HL-60 (cell line): ENCODE results near the gene COTL1.

ENCODE experiments used
- DNase-seq, 2 experiments: peaks; one replicate each; pipeline ENCODE4 v3.0.0-alpha.2; 2010 to 2020; ENCODE audit warnings: low read depth in 1 of 2, low spot score in 1 of 2
- H3K27ac ChIP-seq: fragments of 250-450 bp; sonication (Bioruptor Pico); replicated peaks from 2 replicates; pipeline ENCODE4 v1.5.1; 2020; ENCODE audit warnings: mild to moderate bottlenecking, moderate library complexity
- H3K27me3 ChIP-seq: fragments of 250-450 bp; sonication (Bioruptor Pico); 2 replicates; pipeline ENCODE4 v1.5.1; 2021; ENCODE audit warnings: mild to moderate bottlenecking, moderate library complexity; ENCODE audit not compliant: insufficient read depth, poor library complexity, severe bottlenecking
- H3K4me3 ChIP-seq: replicated peaks from 2 replicates; pipeline ENCODE4 v1.5.1; 2011; ENCODE audit warnings: mild to moderate bottlenecking, control low read depth, low read length; ENCODE audit not compliant: insufficient read depth
- GABPA ChIP-seq: IDR thresholded peaks from 2 replicates; pipeline ENCODE4 v1.6.1; 2012; ENCODE audit warnings: low read depth
- POLR2AphosphoS5 ChIP-seq: IDR thresholded peaks from 2 replicates; pipeline ENCODE4 v1.6.1; 2012; ENCODE audit warnings: low read depth
- SPI1 ChIP-seq: IDR thresholded peaks from 2 replicates; pipeline ENCODE4 v1.6.1; 2012; ENCODE audit warnings: low read depth, mild to moderate bottlenecking, borderline replicate concordance
- TF ChIP-seq, protein P1 (sequence below): IDR thresholded peaks from 2 replicates; pipeline ENCODE4 v1.6.1; 2012; ENCODE audit warnings: low read depth; ENCODE audit not compliant: insufficient replicate concordance
- TF ChIP-seq, protein P2 (sequence below): IDR thresholded peaks from one replicate; pipeline ENCODE4 v1.5.1; 2011; ENCODE audit warnings: low read length, control low read depth, inconsistent platforms; ENCODE audit not compliant: insufficient read depth

The COTL1 gene

DNA sequence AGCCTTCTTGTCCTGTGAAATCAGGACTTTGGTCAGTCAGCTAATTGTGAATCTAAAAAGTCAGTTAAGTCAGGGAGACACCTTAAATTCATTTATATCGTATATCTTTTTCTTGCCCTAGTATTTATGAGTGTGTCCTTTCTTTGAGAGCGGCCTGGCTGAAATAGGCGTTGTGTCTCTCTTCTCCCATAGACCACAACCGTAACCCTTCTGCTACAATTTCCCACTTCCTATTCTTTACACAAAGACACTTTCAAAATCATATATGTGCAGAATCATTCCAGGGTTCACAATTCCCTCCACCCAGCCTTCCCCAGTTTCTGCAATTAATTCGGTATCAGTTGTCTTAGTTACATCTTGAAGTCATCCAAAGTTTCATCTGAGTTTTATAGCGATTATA lies 14.0 kb upstream of the COTL1 start:
- Histone ChIP-seq H3K4me3 (no peak overlapping the region), H3K27me3 (no peaks in the 10 kb centered on the region), H3K27ac (peak overlapping the region; percentile 15)
- TF ChIP-seq GABPA = no peak
- TF ChIP-seq SPI1 = peak; percentile 73
- DNase-seq = peak in 1 of 2 experiments; percentile 25

DNA sequence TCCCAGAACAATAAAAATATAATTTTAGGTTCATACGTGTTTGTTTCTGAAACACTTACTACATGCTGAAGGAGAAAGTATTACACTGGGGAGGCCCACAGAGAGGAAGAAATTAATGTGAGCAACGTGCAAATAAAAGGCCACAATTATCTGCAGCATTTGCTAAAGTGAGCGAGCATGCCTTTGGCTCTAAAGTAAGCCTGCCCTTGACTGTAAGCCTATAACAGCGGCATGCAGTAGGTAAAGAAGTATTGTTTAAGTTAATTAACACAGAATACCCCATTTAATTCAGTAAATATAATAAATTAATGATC lies 13.2 kb upstream of the COTL1 start:
- DNase-seq = no peak
- no peaks in the 10 kb centered on the region for H3K27me3 ChIP-seq
- H3K4me3 ChIP-seq = no peak overlapping the region
- no peak overlapping the region for H3K27ac ChIP-seq
- TF ChIP-seq, protein P1, sequence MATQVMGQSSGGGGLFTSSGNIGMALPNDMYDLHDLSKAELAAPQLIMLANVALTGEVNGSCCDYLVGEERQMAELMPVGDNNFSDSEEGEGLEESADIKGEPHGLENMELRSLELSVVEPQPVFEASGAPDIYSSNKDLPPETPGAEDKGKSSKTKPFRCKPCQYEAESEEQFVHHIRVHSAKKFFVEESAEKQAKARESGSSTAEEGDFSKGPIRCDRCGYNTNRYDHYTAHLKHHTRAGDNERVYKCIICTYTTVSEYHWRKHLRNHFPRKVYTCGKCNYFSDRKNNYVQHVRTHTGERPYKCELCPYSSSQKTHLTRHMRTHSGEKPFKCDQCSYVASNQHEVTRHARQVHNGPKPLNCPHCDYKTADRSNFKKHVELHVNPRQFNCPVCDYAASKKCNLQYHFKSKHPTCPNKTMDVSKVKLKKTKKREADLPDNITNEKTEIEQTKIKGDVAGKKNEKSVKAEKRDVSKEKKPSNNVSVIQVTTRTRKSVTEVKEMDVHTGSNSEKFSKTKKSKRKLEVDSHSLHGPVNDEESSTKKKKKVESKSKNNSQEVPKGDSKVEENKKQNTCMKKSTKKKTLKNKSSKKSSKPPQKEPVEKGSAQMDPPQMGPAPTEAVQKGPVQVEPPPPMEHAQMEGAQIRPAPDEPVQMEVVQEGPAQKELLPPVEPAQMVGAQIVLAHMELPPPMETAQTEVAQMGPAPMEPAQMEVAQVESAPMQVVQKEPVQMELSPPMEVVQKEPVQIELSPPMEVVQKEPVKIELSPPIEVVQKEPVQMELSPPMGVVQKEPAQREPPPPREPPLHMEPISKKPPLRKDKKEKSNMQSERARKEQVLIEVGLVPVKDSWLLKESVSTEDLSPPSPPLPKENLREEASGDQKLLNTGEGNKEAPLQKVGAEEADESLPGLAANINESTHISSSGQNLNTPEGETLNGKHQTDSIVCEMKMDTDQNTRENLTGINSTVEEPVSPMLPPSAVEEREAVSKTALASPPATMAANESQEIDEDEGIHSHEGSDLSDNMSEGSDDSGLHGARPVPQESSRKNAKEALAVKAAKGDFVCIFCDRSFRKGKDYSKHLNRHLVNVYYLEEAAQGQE = no peak
- TF ChIP-seq GABPA = no peak
- TF ChIP-seq SPI1 = no peak
- TF ChIP-seq, protein P2, sequence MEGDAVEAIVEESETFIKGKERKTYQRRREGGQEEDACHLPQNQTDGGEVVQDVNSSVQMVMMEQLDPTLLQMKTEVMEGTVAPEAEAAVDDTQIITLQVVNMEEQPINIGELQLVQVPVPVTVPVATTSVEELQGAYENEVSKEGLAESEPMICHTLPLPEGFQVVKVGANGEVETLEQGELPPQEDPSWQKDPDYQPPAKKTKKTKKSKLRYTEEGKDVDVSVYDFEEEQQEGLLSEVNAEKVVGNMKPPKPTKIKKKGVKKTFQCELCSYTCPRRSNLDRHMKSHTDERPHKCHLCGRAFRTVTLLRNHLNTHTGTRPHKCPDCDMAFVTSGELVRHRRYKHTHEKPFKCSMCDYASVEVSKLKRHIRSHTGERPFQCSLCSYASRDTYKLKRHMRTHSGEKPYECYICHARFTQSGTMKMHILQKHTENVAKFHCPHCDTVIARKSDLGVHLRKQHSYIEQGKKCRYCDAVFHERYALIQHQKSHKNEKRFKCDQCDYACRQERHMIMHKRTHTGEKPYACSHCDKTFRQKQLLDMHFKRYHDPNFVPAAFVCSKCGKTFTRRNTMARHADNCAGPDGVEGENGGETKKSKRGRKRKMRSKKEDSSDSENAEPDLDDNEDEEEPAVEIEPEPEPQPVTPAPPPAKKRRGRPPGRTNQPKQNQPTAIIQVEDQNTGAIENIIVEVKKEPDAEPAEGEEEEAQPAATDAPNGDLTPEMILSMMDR = no peak
- TF ChIP-seq POLR2AphosphoS5 = no peak

DNA sequence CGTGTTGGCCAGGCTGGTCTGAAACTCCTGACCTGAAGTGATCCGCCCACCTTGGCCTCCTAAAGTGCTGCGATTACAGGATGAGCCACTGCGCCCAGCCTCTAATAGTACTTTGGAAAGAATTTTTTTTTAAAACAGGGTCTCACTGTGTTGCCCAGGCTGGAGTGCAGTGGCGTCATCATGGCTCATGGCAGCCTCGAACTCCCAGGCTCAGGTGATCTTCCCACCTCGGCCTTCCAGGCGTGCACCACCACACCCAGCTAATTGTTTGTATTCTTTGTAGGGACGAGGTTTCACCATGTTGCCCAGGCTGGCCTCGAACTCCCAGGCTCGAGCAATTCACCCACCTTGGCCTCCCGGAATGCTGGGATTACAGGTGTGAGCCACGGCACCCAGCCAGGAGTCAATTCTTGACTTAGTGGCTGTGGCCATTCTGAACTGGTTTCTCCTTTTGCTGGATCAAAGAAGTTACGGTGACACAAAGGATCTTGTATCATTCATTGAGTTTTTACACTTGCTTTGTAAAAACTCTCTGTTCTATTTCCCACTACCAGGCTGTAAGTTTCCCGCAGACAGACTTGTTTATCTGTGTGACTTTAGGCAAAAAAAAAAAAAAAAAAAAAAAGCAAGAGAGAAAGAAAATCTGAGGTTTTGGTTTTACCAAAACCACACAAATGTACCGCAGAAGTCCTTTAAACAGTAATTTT lies 12.7 kb upstream of the COTL1 start:
- Histone ChIP-seq H3K27me3 (no peaks in the 10 kb centered on the region), H3K4me3 (no peak overlapping the region), H3K27ac (no peak overlapping the region)
- no peak for DNase-seq
- TF ChIP-seq SPI1 (no peak), GABPA (no peak), POLR2AphosphoS5 (no peak)
- TF ChIP-seq, protein P2 = no peak
- TF ChIP-seq, protein P1 = no peak

DNA sequence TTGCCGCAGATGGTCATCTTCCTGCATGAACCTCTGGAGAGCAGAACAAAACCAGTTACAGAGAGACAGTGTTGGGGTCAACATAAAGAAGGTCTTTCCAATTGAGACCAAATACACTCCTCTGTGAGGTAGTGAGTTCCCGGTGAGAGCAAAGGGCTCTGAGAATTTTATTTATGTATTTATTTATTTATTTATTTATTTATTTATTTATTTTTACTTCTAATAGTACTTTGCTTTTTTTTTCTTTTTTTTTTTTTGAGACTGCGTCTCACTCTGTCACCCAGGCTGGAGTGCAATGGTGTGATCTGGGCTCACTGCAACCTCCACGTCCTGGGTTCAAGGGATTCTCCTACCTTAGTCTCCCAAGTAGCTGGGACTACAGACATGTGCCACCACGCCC lies 12.1 kb upstream of the COTL1 start:
- no peak for TF ChIP-seq POLR2AphosphoS5
- no peak for TF ChIP-seq SPI1
- TF ChIP-seq, protein P2 = no peak
- TF ChIP-seq, protein P1 = no peak
- no peak for TF ChIP-seq GABPA
- H3K27me3 ChIP-seq = no peaks in the 10 kb centered on the region
- DNase-seq = no peak
- H3K27ac ChIP-seq = no peak overlapping the region
- H3K4me3 ChIP-seq = no peak overlapping the region
